ENCODE results near the gene ZNF300. TPM values are rescaled to one million over a fixed set of nuclear protein-coding genes. Genes with fewer than 3 reads are reported as not detected.
"Not testable (repeated sequence)": the region's sequence is repeated elsewhere in the genome, so short reads cannot be mapped to it uniquely, and the experiment has no call there.

The ZNF300 gene
- total RNA-seq, 4 donors from 2014 or later = 1.4 to 4.8 (median 3.2) TPM

DNA sequence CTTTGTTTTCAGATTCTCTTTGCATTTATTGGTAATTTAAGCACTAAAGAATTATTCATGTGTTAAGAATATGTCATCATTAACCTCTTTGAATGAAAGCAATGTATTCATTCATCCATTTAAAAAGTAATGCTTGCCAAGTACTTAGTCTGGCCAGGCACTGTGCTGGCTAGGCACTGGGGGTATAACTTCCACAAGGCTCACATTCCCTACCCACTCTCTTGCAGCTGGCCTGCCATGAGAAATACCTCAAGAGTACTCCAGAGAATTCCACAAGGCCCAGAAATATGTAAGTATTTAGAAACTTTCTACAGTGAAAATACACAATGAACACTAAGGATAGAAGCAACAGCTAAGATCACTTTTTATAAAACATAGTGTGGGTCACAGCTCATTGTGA lies 25.4 kb downstream of the ZNF300 start:
- Histone ChIP-seq H3K4me1 (no peaks in the 10 kb centered on the region), H3K9me3 (peaks cover 12 to 19% of the 10 kb centered on the region in 2 donors), H3K4me3 (no peak overlapping the region), H3K36me3 (no peaks in the 10 kb centered on the region), H3K27ac (no peak overlapping the region), H3K27me3 (no peaks in the 10 kb centered on the region)
- DNase-seq = no peak
- TF ChIP-seq, protein P1, sequence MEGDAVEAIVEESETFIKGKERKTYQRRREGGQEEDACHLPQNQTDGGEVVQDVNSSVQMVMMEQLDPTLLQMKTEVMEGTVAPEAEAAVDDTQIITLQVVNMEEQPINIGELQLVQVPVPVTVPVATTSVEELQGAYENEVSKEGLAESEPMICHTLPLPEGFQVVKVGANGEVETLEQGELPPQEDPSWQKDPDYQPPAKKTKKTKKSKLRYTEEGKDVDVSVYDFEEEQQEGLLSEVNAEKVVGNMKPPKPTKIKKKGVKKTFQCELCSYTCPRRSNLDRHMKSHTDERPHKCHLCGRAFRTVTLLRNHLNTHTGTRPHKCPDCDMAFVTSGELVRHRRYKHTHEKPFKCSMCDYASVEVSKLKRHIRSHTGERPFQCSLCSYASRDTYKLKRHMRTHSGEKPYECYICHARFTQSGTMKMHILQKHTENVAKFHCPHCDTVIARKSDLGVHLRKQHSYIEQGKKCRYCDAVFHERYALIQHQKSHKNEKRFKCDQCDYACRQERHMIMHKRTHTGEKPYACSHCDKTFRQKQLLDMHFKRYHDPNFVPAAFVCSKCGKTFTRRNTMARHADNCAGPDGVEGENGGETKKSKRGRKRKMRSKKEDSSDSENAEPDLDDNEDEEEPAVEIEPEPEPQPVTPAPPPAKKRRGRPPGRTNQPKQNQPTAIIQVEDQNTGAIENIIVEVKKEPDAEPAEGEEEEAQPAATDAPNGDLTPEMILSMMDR (IDR thresholded peaks at IDR 0.05) = no peak
- in situ Hi-C loops (cut with MboI; ENCODE audit: low pct_ligation_motif_present in 1 of 4, low pct_unique_long_range_greater_than_20kb in 1 of 4, low sequenced_read_pairs in 3 of 4) = no loop called here
- intact Hi-C loops (cut with DNase I; ENCODE audit: low total_unique reads) = no loop called here

DNA sequence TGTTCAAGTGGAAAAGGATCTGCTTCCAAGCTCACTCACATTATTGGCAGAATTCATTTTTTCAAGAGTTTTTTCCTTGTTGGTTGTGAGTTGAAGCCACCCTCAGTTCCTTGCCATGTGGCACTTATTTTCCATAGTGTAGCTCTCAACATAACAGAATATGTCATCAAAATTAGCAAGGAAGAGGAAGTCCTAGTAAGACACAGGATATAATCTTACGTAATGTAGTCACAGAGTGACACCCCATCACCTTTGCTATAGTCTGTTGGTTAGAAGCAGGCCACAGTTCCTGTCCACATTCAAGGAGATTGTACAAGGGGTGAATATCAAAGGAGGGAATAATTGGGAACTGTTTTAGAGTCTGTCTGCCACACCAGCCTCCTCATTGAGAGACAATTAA lies 42.7 kb downstream of the ZNF300 start:
- no peak overlapping the region for H3K27ac ChIP-seq
- no peaks in the 10 kb centered on the region for H3K4me1 ChIP-seq
- no peak overlapping the region for H3K4me3 ChIP-seq
- H3K9me3 ChIP-seq = peaks cover 0 to 3% of the 10 kb centered on the region in 2 donors
- no peaks in the 10 kb centered on the region for H3K27me3 ChIP-seq
- in situ Hi-C loops (cut with MboI; ENCODE audit: low pct_ligation_motif_present in 1 of 4, low pct_unique_long_range_greater_than_20kb in 1 of 4, low sequenced_read_pairs in 3 of 4) = no loop called here
- H3K36me3 ChIP-seq = no peaks in the 10 kb centered on the region
- intact Hi-C loops (cut with DNase I; ENCODE audit: low total_unique reads) = no loop called here
- 83% methylated on average over 1 of the region's 1 CpG for WGBS, 2 donors (ENCODE audit: low coverage in 1 of 2)
- no peak for TF ChIP-seq POLR2A (IDR thresholded peaks at IDR 0.05)
- DNase-seq = no peak

DNA sequence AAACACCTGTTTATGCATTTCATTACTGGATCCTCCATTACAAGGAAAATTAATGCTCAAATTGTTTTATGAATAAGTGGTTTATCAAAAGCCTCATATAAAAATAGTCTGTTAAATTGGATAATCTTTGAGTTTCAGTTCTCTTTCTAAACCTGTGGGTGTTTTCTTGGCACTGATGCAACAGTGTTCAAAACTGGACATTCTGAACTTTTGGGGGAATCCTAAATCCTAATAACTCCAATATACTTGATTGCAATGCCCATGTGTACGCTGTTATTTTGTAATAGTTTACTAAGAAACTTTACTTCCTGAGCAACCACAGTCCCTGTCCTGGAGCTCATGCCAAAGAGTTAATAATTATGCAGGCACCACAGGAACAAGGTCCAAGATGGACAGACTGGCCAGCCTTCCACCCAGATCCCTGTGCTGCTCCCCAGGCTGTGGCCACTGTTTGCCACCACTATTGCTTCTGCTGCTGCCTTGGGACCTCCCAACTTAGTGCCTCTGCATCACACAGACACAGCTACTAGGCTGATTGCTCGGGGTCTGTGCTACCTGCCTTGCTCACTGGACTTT lies 44.4 kb downstream of the ZNF300 start:
- 56 to 83% methylated on average over 1 to 2 of the region's 2 CpGs for WGBS, 2 donors (ENCODE audit: low coverage in 1 of 2)
- TF ChIP-seq, protein P1 (IDR thresholded peaks at IDR 0.05) = no peak
- no peak for TF ChIP-seq EP300 (IDR thresholded peaks at IDR 0.05; ENCODE audit: low read depth)
- TF ChIP-seq POLR2A (IDR thresholded peaks at IDR 0.05) = no peak
- TF ChIP-seq POLR2AphosphoS5 (IDR thresholded peaks at IDR 0.05) = no peak
- Histone ChIP-seq H3K4me3 (no peak overlapping the region), H3K9me3 (peaks cover 0 to 3% of the 10 kb centered on the region in 2 donors), H3K36me3 (no peaks in the 10 kb centered on the region), H3K27me3 (no peaks in the 10 kb centered on the region), H3K27ac (no peak overlapping the region), H3K4me1 (no peaks in the 10 kb centered on the region)
- in situ Hi-C loops (cut with MboI; ENCODE audit: low pct_ligation_motif_present in 1 of 4, low pct_unique_long_range_greater_than_20kb in 1 of 4, low sequenced_read_pairs in 3 of 4) (no loop called here), intact Hi-C loops (cut with DNase I; ENCODE audit: low total_unique reads) (no loop called here)
- DNase-seq = no peak

DNA sequence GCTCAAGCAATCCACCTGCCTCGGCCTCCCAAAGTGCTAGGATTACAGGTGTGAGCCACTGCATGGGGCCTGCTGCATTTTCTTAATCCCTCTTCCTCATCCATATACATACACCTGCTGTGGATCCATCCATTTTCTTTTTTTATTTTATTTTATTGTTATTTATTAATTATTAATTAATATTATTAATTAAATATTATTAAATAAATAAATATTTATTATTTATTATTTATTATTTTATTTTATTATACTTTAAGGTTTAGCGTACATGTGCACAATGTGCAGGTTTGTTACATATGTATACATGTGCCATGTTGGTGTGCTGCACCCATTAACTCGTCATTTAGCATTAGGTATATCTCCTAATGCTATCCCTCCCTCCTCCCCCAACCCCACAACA lies 48.1 kb downstream of the ZNF300 start:
- H3K9me3 ChIP-seq; in situ Hi-C loops (cut with MboI; ENCODE audit: low pct_ligation_motif_present in 1 of 4, low pct_unique_long_range_greater_than_20kb in 1 of 4, low sequenced_read_pairs in 3 of 4); DNase-seq; H3K27ac ChIP-seq; H3K4me1 ChIP-seq; H3K4me3 ChIP-seq; H3K36me3 ChIP-seq; intact Hi-C loops (cut with DNase I; ENCODE audit: low total_unique reads); H3K27me3 ChIP-seq: not testable (repeated sequence)
- WGBS, 2 donors (ENCODE audit: low coverage in 1 of 2) = 77 to 88% methylated on average over 3 of the region's 3 CpGs

DNA sequence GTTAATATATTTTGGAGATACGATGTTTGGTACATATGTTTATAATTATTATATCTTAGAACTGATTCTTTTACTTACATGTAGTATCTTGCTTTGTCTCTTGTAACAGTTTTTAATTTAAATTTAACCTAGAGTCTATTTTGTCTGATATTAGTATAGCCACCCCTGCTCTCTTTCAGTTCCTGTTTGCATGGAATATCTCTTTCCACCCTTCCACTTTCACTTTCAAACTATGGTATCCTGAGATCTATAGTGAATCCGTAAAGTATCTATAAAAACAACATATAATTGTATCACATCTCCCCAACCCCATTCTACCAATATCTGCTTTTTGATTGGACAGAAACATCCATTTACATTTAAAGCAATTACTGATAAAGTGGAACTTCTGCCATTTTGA lies 51.2 kb downstream of the ZNF300 start:
- no peak overlapping the region for H3K27ac ChIP-seq
- WGBS, 2 donors (ENCODE audit: low coverage in 1 of 2) = 81 to 85% methylated on average over 2 of the region's 2 CpGs

More for the DNA sequence above, 51.2 kb downstream of the ZNF300 start:
- intact Hi-C loops (cut with DNase I; ENCODE audit: low total_unique reads) (no loop called here), in situ Hi-C loops (cut with MboI; ENCODE audit: low pct_ligation_motif_present in 1 of 4, low pct_unique_long_range_greater_than_20kb in 1 of 4, low sequenced_read_pairs in 3 of 4) (no loop called here)
- Histone ChIP-seq H3K27me3 (no peaks in the 10 kb centered on the region), H3K4me1 (no peaks in the 10 kb centered on the region), H3K36me3 (no peaks in the 10 kb centered on the region), H3K9me3 (no peaks in the 10 kb centered on the region), H3K4me3 (no peak overlapping the region)
- TF ChIP-seq POLR2AphosphoS5 (IDR thresholded peaks at IDR 0.05) (no peak), POLR2A (IDR thresholded peaks at IDR 0.05) (no peak), EP300 (IDR thresholded peaks at IDR 0.05; ENCODE audit: low read depth) (no peak)
- TF ChIP-seq, protein P1 (IDR thresholded peaks at IDR 0.05) = no peak
- DNase-seq = no peak

All from transverse colon (tissue), 4 donors.